HEK293T (cell line): ENCODE data around the gene DUSP9.

ENCODE experiments used
- CTBP1 ChIP-seq: fragments of 450-650 bp; IDR thresholded peaks from 2 replicates; pipeline ENCODE4 v1.6.1; 2016; ENCODE audit warnings: borderline replicate concordance
- ELF4 ChIP-seq: fragments of 450-650 bp; IDR thresholded peaks from 2 replicates; pipeline ENCODE4 v1.6.1; 2017; ENCODE audit warnings: antibody characterized with exemption
- FOXA1 ChIP-seq: fragments of 450-650 bp; IDR thresholded peaks from 2 replicates; pipeline ENCODE4 v1.6.1; 2016; ENCODE audit warnings: mild to moderate bottlenecking
- FOXK2 ChIP-seq: fragments of 450-650 bp; IDR thresholded peaks from 2 replicates; pipeline ENCODE4 v1.6.1; 2016; ENCODE audit warnings: mild to moderate bottlenecking
- HDGF ChIP-seq: fragments of 450-650 bp; IDR thresholded peaks from 2 replicates; pipeline ENCODE4 v1.6.1; 2017; ENCODE audit warnings: antibody characterized with exemption, borderline replicate concordance
- LEF1 ChIP-seq: fragments of 450-650 bp; IDR thresholded peaks from 2 replicates; pipeline ENCODE4 v1.6.1; 2017; ENCODE audit warnings: mild to moderate bottlenecking, borderline replicate concordance
- NFRKB ChIP-seq: fragments of 450-650 bp; IDR thresholded peaks from 2 replicates; pipeline ENCODE4 v1.6.1; 2016; ENCODE audit warnings: mild to moderate bottlenecking, moderate library complexity
- PKNOX1 ChIP-seq: fragments of 450-650 bp; IDR thresholded peaks from 2 replicates; pipeline ENCODE4 v1.6.1; 2016
- SP1 ChIP-seq: fragments of 450-650 bp; IDR thresholded peaks from 2 replicates; pipeline ENCODE4 v1.6.1; 2017
- SUZ12 ChIP-seq: fragments of 450-650 bp; IDR thresholded peaks from 2 replicates; pipeline ENCODE4 v1.6.1; 2016; ENCODE audit warnings: mild to moderate bottlenecking
- TARDBP ChIP-seq: fragments of 450-650 bp; IDR thresholded peaks from 2 replicates; pipeline ENCODE4 v1.6.1; 2016
- ZNF384 ChIP-seq: fragments of 450-650 bp; IDR thresholded peaks from 2 replicates; pipeline ENCODE4 v1.6.1; 2016

- TF ChIP-seq HDGF (no peak), SP1 (no peak), CTBP1 (no peak), SUZ12 (no peak), PKNOX1 (no peak), ZNF384 (no peak), FOXA1 (no peak), NFRKB (no peak), LEF1 (no peak), ELF4 (no peak), TARDBP (no peak), FOXK2 (no peak)
Measured at GRCh38 chrX:153673428-153674218, 26.6 kb downstream of the DUSP9 start, which contains the start of gene PNCK.
